OCI-LY3 (cell line): ENCODE results near the gene YPEL1.

Experiments used
- CTCF ChIP-seq: fragments of 200-600, 300-600 bp; sonication (generic); IDR thresholded peaks from 2 replicates; pipeline ENCODE4 v1.5.1; 2014; ENCODE audit warnings: antibody characterized with exemption, low read length, low read depth
- EZH2phosphoT487 ChIP-seq: fragments of 200-600 bp; shearing (Covaris generic); IDR thresholded peaks from 2 replicates; pipeline ENCODE4 v1.6.1; 2018; ENCODE audit warnings: antibody characterized with exemption, mixed run types, low read depth

- TF ChIP-seq CTCF (no peak), EZH2phosphoT487 (no peak)
These were observed 24.2 kb upstream of the YPEL1 start for GRCh38 chr22:21759646-21760376.
